A673 (cell line): ENCODE measurements around the gene NEDD4L.

Experiments used
- CTCF ChIP-seq: fragments of 300-800, 200-600 bp; sonication (generic); conservative IDR thresholded peaks from 2 replicates; pipeline ENCODE4 v1.5.1; 2017; ENCODE audit warnings: low read depth, mild to moderate bottlenecking, antibody characterized with exemption, low read length, moderate library complexity, mixed read lengths
- EZH2 ChIP-seq: fragments of 200-600 bp; sonication (generic); IDR thresholded peaks from 2 replicates; pipeline ENCODE4 v1.6.1; 2017; ENCODE audit warnings: borderline replicate concordance, low read depth, mild to moderate bottlenecking, mixed read lengths, antibody characterized with exemption, low read length; ENCODE audit not compliant: poor library complexity, severe bottlenecking

GRCh38 chr18:58252166-58252565, 208.1 kb downstream of the NEDD4L start:
- TF ChIP-seq CTCF (no peak), EZH2 (no peak)
